ENCODE measurements around the gene GMDS.

The GMDS gene

DNA sequence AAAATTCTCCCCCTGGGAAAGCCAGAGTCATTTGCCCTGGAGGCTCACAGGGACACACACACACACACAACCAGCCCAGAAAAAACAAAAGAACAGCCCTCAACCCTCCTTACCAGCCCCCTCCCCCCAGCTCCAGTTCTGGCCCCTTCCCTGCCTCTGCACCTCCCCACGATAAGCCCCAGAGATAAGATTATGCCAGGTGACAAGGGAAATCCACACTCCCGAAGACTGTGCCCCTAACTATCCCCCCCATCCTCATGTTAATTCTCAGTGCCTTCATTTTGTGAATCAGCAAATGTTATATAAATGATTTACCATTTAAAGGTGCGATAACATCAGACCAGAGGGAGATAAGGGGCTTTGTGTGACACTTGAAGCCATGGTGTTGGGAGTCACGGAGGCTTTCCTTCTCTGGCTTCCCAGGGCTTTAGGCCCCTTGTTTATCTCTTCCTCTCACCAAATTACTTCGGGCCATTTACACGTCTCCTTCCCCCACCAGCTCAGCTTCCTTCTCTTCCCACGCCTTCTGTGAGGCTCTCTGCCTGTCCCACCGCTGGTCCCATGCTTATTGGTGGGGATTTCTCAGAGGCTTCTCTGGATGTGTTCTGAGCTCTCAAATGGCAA is 648.2 kb downstream of the GMDS start:
- no peak overlapping the region for H3K4me3 ChIP-seq (ENCODE audit: low read length)
- DNase-seq (ENCODE audit: low read depth, low spot score) = no peak

DNA sequence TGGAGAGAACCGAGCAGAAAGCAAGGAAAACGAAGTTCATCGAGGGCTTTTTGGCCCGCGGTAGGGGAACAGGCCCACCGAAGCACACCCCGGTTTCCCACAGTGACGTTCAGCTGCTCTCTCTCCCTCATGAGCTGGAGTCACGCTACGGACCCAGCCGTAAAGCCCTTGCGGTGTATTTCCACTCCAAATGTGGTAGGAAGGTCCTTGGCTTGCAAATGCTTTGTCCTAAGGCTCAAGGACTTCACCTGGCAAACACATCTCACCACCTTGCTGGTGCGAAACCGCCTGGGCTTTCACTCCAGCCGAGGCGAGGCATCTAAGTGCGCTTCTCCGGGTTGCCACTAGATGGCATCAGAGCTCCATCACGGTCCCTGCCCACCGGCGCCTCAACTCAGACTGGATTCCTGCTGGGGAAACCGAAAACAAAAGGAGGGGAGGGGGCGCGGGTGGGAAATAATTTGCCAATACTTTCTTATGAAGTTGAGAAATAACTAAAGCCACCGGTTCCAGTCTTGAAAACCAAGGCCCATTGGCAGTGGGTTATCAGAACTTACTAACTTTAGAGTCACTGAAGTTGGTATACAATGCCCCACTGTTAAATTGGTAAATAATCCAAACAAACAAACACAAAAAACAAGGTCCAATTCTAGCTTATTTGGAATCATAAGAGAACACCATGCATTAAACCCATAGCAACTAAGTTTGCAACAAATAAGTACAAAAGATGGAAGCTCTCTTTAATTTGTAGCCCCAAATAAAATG is 649.1 kb downstream of the GMDS start:
- peak; percentile 41 for DNase-seq (ENCODE audit: low read depth, low spot score)
- H3K4me3 ChIP-seq (ENCODE audit: low read length) = peak overlapping the region; percentile 22

GRCh38 chr6:1595271-1596087 is 649.9 kb downstream of the GMDS start:
- peak overlapping the region; percentile 33 for H3K4me3 ChIP-seq (ENCODE audit: low read length)
- peak; percentile 50 for DNase-seq (ENCODE audit: low read depth, low spot score)

DNA sequence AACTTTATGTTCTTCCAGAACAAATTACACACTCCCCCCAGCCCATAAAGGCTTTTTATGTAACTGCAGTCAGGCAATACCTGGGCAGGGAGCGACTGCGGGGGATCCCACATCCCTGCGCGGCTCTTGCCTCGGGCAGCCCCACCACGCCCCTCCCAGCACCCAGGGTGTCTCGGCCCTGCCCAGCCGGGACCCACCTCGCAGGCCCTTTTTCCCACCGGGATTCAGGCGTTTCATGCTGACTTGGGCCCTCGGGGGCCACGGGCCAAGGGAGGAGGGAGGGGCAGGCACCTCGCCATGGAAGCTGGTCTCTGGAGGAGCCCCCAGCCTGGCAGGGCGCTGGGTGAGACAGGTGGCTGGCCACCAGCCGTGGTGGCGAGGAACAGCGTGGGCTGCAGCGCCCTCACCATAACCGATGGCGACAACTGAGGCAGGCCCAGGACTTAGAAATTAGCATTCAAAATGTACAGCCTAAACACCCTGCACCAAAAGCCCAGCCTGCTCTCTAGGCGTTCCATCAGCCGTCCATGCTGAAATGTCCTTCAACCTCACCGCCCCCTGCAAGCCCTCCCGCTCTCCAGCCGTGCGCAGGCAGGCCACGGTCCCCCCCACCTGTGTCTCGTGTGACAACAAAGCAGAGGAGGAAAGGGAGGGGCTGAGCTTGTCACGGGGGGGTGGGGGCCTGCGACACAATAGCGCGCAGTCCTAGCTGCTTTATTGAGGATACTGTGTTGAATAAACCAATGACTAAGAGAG is 650.8 kb downstream of the GMDS start:
- H3K4me3 ChIP-seq (ENCODE audit: low read length) = peak overlapping the region; percentile 33
- DNase-seq (ENCODE audit: low read depth, low spot score) = no peak

DNA sequence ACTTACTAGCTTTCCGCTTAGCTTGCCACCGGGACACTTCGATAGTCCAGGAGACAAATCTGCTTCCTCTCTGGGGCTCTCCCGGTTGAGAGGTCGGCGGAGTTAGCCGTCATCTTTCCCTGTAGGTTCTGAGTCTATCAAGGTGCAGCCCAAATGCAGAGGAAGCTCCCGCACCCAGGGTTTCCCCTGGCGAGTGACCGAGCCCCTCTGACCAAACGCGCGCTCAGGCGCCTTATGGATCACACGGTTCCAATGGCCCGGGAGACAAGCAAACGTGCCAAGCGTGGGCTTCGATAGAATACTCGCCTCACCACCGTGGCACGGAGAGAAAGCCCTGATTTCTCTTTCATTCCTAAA is 651.5 kb downstream of the GMDS start:
- no peak for DNase-seq (ENCODE audit: low read depth, low spot score)

GRCh38 chr6:1593286-1593957 is 652.0 kb downstream of the GMDS start:
- no peak overlapping the region for H3K4me3 ChIP-seq (ENCODE audit: low read length)
- DNase-seq (ENCODE audit: low read depth, low spot score) = no peak

More for the DNA sequence above, 651.5 kb downstream of the GMDS start:
- no peak overlapping the region for H3K4me3 ChIP-seq (ENCODE audit: low read length)

DNA sequence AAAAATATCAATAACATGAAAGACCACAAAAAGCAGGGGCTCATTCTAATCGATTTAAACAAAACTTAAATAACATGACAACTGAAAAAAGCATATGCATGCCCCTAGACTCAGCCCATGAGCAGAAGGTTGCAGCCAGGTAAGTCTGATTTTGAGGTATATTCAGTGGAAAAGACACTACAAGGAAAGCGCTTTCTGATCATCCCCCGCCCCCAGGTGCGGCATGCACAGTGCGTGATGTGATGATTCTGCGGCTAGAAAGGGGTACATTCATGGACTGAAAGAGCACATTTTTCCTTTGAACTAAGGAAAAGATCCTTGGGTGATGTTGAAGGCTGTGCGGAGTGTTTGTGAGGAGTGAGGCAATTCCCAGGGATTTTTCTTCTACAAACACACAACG is 652.6 kb downstream of the GMDS start:
- no peak for DNase-seq (ENCODE audit: low read depth, low spot score)
- H3K4me3 ChIP-seq (ENCODE audit: low read length) = no peak overlapping the region

DNA sequence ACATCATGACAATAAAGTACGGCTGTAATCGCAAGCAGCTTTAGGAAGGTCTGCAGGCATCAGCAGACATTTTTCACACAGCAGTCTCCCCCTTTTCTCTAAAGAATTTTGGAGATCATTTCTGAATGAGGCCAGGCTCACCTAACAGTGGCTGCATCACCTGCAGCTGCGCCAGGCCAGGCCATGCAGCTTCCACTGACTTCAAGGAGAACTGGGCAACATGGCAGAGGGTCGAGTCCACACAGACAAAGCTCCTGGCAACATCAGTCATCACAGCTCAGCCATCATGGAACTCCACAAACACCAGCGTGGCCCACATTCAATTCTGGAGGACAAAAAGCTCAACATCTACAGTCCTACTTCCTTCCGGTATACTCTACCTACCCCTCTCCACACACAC is 653.5 kb downstream of the GMDS start:
- DNase-seq (ENCODE audit: low read depth, low spot score) = no peak

GRCh38 chr6:1591243-1591642 is 654.2 kb downstream of the GMDS start:
- H3K4me3 ChIP-seq (ENCODE audit: low read length) = no peak overlapping the region
- no peak for DNase-seq (ENCODE audit: low read depth, low spot score)

More for the DNA sequence above, 653.5 kb downstream of the GMDS start:
- no peak overlapping the region for H3K4me3 ChIP-seq (ENCODE audit: low read length)

DNA sequence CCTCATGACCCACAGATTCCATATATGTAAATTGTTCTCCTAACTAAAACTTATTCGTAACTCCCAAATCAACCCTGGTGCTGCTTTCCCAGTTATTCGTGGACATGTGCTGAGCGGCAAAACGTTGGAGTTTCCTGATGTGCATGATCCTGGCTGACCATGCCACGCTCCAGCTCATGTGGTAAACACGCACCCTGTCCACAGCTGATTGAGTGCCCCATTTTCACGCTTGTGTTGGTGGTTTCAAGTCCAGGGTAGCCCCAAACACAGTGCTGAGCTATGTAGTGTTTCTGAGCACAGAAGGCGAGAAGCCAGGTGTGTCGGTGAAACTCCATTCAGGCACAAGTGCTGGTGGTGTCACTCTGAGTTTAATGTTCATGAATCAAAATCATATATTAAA is 654.8 kb downstream of the GMDS start:
- DNase-seq (ENCODE audit: low read depth, low spot score) = no peak

GRCh38 chr6:1589208-1589607 is 656.2 kb downstream of the GMDS start:
- no peak for DNase-seq (ENCODE audit: low read depth, low spot score)
- H3K4me3 ChIP-seq (ENCODE audit: low read length) = no peak overlapping the region

More for the DNA sequence above, 654.8 kb downstream of the GMDS start:
- H3K4me3 ChIP-seq (ENCODE audit: low read length) = no peak overlapping the region

DNA sequence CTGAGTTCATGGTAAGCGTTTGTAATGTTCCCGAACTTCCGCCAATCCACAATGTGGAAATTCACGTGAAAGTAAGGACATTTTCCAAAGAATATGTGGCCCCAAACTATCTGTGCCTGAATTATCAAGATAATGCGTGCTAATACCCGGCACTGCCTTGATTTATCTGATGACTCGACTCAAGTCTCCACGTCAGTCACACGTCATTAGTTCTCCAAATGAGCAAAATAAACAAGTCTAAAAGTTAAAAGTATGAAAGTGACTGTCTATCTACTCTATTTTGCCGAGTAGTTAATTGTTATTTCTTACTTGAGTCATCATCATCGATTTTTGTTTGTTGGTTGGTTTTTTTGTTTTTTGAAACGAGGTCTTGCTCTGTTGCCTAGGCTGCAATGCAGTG is 657.4 kb downstream of the GMDS start:
- no peak overlapping the region for H3K4me3 ChIP-seq (ENCODE audit: low read length)
- DNase-seq (ENCODE audit: low read depth, low spot score) = no peak

DNA sequence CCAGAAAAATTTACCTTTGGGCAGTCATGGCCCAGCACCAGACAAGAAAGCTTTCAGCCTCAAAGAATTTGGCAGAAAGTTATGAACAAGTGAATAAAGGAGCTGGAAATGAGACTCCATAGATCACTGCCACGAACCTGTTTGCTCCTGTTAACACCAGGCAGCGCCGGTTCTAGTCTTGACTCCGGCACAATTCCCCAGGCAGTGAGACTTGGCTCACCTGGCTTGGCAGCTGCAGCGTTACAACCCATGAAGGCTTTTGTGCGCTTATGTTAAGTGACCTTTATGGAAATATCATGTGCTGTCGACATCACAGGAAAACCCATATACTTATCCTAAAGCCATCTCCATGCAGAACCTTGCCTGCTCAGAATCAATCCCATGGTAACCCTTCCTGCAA is 657.9 kb downstream of the GMDS start:
- no peak for DNase-seq (ENCODE audit: low read depth, low spot score)
- H3K4me3 ChIP-seq (ENCODE audit: low read length) = no peak overlapping the region

GRCh38 chr6:1586861-1587450 is 658.4 kb downstream of the GMDS start:
- no peak for DNase-seq (ENCODE audit: low read depth, low spot score)
- H3K4me3 ChIP-seq (ENCODE audit: low read length) = no peak overlapping the region

GRCh38 chr6:1586256-1586655 is 659.1 kb downstream of the GMDS start:
- H3K4me3 ChIP-seq (ENCODE audit: low read length) = no peak overlapping the region
- DNase-seq (ENCODE audit: low read depth, low spot score) = no peak

GRCh38 chr6:1585669-1586049 is 659.7 kb downstream of the GMDS start:
- no peak overlapping the region for H3K4me3 ChIP-seq (ENCODE audit: low read length)
- DNase-seq (ENCODE audit: low read depth, low spot score) = no peak

DNA sequence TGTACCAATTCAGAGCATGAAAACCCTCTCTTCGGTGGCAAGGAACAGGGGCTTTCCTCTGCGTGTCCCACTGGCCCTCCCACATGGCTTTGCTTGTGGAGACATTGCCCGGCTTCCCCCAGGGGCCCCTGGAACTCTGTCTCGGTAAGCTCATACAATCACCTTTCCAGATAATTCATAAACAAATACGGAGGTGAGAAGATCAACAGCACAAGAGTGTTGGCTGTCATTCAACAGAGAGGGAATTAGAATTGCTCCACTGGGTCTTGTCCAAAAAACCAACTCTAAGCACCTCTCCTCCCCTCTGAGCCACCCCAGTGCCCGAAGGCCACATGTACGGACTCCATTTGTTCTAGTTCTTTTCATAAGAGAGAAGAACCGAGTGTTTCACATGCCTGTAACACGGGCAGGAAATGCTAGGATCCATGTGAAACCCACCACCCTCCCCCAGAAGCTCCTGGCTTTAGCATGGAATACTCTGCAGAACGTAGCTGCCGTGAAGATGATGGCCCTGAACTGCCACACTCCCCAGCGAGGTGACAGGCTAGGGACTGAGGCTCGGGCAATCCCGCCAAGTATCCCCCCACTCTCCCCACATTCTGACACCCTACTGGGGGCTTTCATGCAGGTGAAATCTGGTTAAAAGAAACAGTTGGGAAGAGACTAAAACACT is 660.3 kb downstream of the GMDS start:
- no peak overlapping the region for H3K4me3 ChIP-seq (ENCODE audit: low read length)
- DNase-seq (ENCODE audit: low read depth, low spot score) = no peak

- no peak for DNase-seq (ENCODE audit: low read depth, low spot score)
- no peak overlapping the region for H3K4me3 ChIP-seq (ENCODE audit: low read length)
Measured at GRCh38 chr6:1584146-1584545, 661.3 kb downstream of the GMDS start.
